Tibial artery (tissue), 4 donors: ENCODE results near the gene CERS6.

Experiments used
- DNase-seq, 2 donors: peaks; one replicate each; pipeline ENCODE4 v3.0.0-alpha.2; 2019
- H3K27ac ChIP-seq, 2 donors: fragments of 200-600 bp; sonication (generic) in 1 of 2; 1 replicate in 1 of 2; 2 replicates in 1 of 2; pipeline ENCODE4 v1.5.1; 2018 to 2019; ENCODE audit warnings: mild to moderate bottlenecking in 1 of 2
- H3K27me3 ChIP-seq, 2 donors: fragments of 200-600 bp; sonication (generic) in 1 of 2; one replicate each; pipeline versions ENCODE4 v1.5.1 to v1.6.0; 2016 to 2019
- H3K36me3 ChIP-seq, 3 donors: fragments of 200-600 bp; sonication (generic) in 2 of 3; one replicate each; pipeline ENCODE4 v1.5.1; 2016 to 2019; ENCODE audit warnings: mild to moderate bottlenecking in 2 of 3
- H3K4me1 ChIP-seq, 4 donors: fragments of 200-600 bp; sonication (generic) in 2 of 4; 1 replicate in 3 of 4; 2 replicates in 1 of 4; pipeline ENCODE4 v1.5.1; 2016 to 2019
- H3K4me3 ChIP-seq, 2 donors: fragments of 200-600 bp; sonication (generic) in 1 of 2; 1 replicate in 1 of 2; 2 replicates in 1 of 2; pipeline ENCODE4 v1.5.1; 2018 to 2019; ENCODE audit warnings: mild to moderate bottlenecking in 2 of 2
- H3K9me3 ChIP-seq, 3 donors: fragments of 200-600 bp; sonication (generic) in 1 of 3; one replicate each; pipeline ENCODE4 v1.5.1; 2016 to 2019
- CTCF ChIP-seq, 2 experiments: fragments of 200-600 bp in 1 of 2; fragments of 450-650 bp in 1 of 2; IDR thresholded peaks; one replicate each; pipeline ENCODE4 v1.5.1; 2017 to 2019; ENCODE audit warnings: antibody characterized with exemption in 2 of 2, mild to moderate bottlenecking in 1 of 2, moderate library complexity in 1 of 2
- intact Hi-C: fragments of 100-400 bp; cut with DNase I; formaldehyde crosslinking; loops from one replicate; pipeline ENCODE4 v1.15.0; 2023; ENCODE audit warnings: low total_unique reads

CERS6 gene

GRCh38 chr2:168459256-168459655 is 3.2 kb downstream of the CERS6 start:
- intact Hi-C loops: loop anchor here (5.0 to 10.0 kb wide), 2 partner anchors 58 to 236 kb away; no protein-coding TSS in a partner anchor
- Histone ChIP-seq H3K4me3 (no peak overlapping the region), H3K4me1 (peaks cover 0 to 36% (median 11%) of the 10 kb centered on the region in 4 donors), H3K9me3 (no peaks in the 10 kb centered on the region), H3K27me3 (no peaks in the 10 kb centered on the region), H3K36me3 (no peaks in the 10 kb centered on the region), H3K27ac (no peak overlapping the region)
- TF ChIP-seq CTCF (IDR thresholded peaks at IDR 0.05): no peak
- DNase-seq: no peak

- H3K4me1 ChIP-seq: peaks cover 0 to 37% (median 11%) of the 10 kb centered on the region in 4 donors
- no peaks in the 10 kb centered on the region for H3K36me3 ChIP-seq
- no peaks in the 10 kb centered on the region for H3K27me3 ChIP-seq
- no peak overlapping the region for H3K4me3 ChIP-seq
- intact Hi-C loops: no loop called here
- TF ChIP-seq CTCF (IDR thresholded peaks at IDR 0.05): no peak
- H3K9me3 ChIP-seq: no peaks in the 10 kb centered on the region
- H3K27ac ChIP-seq: peak overlapping the region in 1 of 2 donors; percentile 20
- DNase-seq: no peak
Measured at GRCh38 chr2:168460571-168460970, 4.5 kb downstream of the CERS6 start.

GRCh38 chr2:168461178-168461941 is 5.3 kb downstream of the CERS6 start:
- peaks cover 0 to 45% (median 11%) of the 10 kb centered on the region in 4 donors for H3K4me1 ChIP-seq
- no peak for TF ChIP-seq CTCF (IDR thresholded peaks at IDR 0.05)
- H3K27ac ChIP-seq: peak overlapping the region in 1 of 2 donors; percentile 20
- H3K9me3 ChIP-seq: no peaks in the 10 kb centered on the region
- no peak for DNase-seq
- no peak overlapping the region for H3K4me3 ChIP-seq
- intact Hi-C loops: no loop called here
- H3K27me3 ChIP-seq: no peaks in the 10 kb centered on the region
- H3K36me3 ChIP-seq: no peaks in the 10 kb centered on the region

- H3K4me1 ChIP-seq: peaks cover 0 to 50% (median 13%) of the 10 kb centered on the region in 4 donors
- no peak for TF ChIP-seq CTCF (IDR thresholded peaks at IDR 0.05)
Measured at GRCh38 chr2:168461942-168462331, 5.9 kb downstream of the CERS6 start.

GRCh38 chr2:168462543-168463045 is 6.5 kb downstream of the CERS6 start:
- H3K4me1 ChIP-seq: peaks cover 0 to 54% (median 17%) of the 10 kb centered on the region in 4 donors
- H3K27me3 ChIP-seq: no peaks in the 10 kb centered on the region
- no peak for DNase-seq
- no peak for TF ChIP-seq CTCF (IDR thresholded peaks at IDR 0.05)
- no peak overlapping the region for H3K27ac ChIP-seq
- no peak overlapping the region for H3K4me3 ChIP-seq
- intact Hi-C loops: no loop called here
- no peaks in the 10 kb centered on the region for H3K9me3 ChIP-seq
- H3K36me3 ChIP-seq: no peaks in the 10 kb centered on the region

More at GRCh38 chr2:168461942-168462331, 5.9 kb downstream of the CERS6 start:
- DNase-seq: no peak
- H3K27ac ChIP-seq: no peak overlapping the region
- no peaks in the 10 kb centered on the region for H3K36me3 ChIP-seq
- no peak overlapping the region for H3K4me3 ChIP-seq
- intact Hi-C loops: no loop called here
- H3K9me3 ChIP-seq: no peaks in the 10 kb centered on the region
- H3K27me3 ChIP-seq: no peaks in the 10 kb centered on the region
